Peyer's patch (tissue), 4 donors: ENCODE results near the gene ZNG1E. TPM values are rescaled to one million over a fixed set of nuclear protein-coding genes. Genes with fewer than 3 reads are reported as not detected.
"Not testable (repeated sequence)": the region's sequence is repeated elsewhere in the genome, so short reads cannot be mapped to it uniquely, and the experiment has no call there.

Experiments used
- DNase-seq, 3 donors: peaks; one replicate each; pipeline ENCODE4 v3.0.0-alpha.2; 2017 to 2019
- H3K27ac ChIP-seq, 4 donors: fragments of 200-600 bp; sonication (generic); one replicate each; pipeline ENCODE4 v1.5.1; 2016 to 2019
- H3K27me3 ChIP-seq, 2 donors: fragments of 200-600 bp; sonication (generic); one replicate each; pipeline ENCODE4 v1.5.1; 2019
- H3K36me3 ChIP-seq, 3 donors: fragments of 200-600 bp; sonication (generic); one replicate each; pipeline ENCODE4 v1.5.1; 2016 to 2019
- H3K4me1 ChIP-seq, 4 donors: fragments of 200-600 bp; sonication (generic); one replicate each; pipeline ENCODE4 v1.5.1; 2016 to 2019
- H3K4me3 ChIP-seq, 4 donors: fragments of 200-600 bp; sonication (generic); 1 replicate in 3 of 4; 2 replicates in 1 of 4; pipeline ENCODE4 v1.5.1; 2016 to 2019; ENCODE audit warnings: mild to moderate bottlenecking in 1 of 4
- H3K9me3 ChIP-seq, 4 donors: fragments of 200-600 bp; sonication (generic); one replicate each; pipeline ENCODE4 v1.5.1; 2016 to 2019; ENCODE audit warnings: mild to moderate bottlenecking in 1 of 4
- CTCF ChIP-seq, 6 experiments: fragments of 450-650 bp in 4 of 6; fragments of 200-600 bp in 2 of 6; sonication (generic) in 1 of 6; IDR thresholded peaks; one replicate each; pipeline ENCODE4 v1.5.1; 2017 to 2019; ENCODE audit warnings: antibody characterized with exemption in 6 of 6, mild to moderate bottlenecking in 3 of 6, moderate library complexity in 1 of 6
- POLR2A ChIP-seq, 2 donors: fragments of 450-650 bp; IDR thresholded peaks; one replicate each; pipeline ENCODE4 v1.5.1; 2017; ENCODE audit warnings: antibody characterized with exemption in 2 of 2, mild to moderate bottlenecking in 2 of 2, moderate library complexity in 2 of 2
- total RNA-seq, 4 donors: library from RNA; depleted of rRNA; stranded (reverse); fragments of >200 nt; gene quantifications; one replicate each; pipeline ENCODE4 v1.1.0, GENCODE V29; 2016

Gene ZNG1E
- total RNA-seq = 10 to 100 TPM; 44.6 to 88.1 (median 68.3) TPM

DNA sequence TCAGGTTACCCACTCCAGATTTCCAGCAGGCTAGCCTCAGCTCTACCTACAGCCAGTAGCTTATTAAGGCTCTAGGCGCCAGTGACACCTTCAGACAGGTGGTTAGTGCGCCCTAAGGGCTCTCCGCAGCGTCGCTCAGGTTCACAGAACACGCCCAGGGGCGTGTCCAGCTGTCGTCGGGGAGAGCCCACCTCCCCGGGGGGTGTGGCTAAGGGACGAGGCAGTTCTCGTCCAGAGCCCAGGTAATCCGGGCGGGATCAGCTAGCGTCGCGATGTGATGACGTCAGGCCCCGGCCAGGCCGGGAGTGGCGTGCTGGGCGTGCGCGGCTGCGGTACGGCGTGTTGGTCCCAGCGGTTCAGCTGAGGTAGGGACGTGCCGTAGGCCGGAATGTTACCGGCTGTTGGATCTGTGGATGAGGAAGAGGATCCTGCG lies at the start of gene ZNG1E:
Gene ZNG1E, plus strand, starts transcription at position 340 of the 433 bp plus-strand sequence. Its CDS starts 49 bp downstream, at position 389.
- not testable (repeated sequence) for H3K27me3 ChIP-seq, H3K9me3 ChIP-seq, H3K4me1 ChIP-seq, H3K36me3 ChIP-seq
- peak within 1 kb of the TSS; percentile 36 to 50 (median 40) for H3K4me3 ChIP-seq
- peak within 1 kb of the TSS; percentile 63 to 82 (median 66) for H3K27ac ChIP-seq
- peak; percentile 60 to 91 (median 62) for DNase-seq

GRCh38 chr9:65673579-65673978 lies 2.1 kb upstream of the ZNG1E start:
- not testable (repeated sequence) for H3K36me3 ChIP-seq, H3K9me3 ChIP-seq, H3K4me3 ChIP-seq, H3K27me3 ChIP-seq, H3K27ac ChIP-seq, H3K4me1 ChIP-seq, DNase-seq

DNA sequence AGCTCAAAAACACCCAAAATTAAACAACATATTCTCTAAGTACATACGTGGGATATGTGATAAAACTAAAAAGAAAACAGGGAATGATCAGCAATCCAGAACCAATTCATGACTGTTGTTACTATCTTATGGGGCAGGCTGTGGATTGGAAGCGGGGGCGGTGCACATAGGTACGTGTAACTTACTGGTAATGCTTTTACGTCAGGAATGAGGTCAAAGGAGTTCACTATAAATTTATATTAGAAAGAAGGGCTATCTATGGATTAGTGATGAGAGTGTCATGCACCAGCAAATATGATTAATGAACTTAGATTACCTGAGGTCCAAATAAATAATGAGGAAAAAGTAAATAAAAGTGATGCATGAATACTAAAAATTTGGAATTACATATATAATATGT lies 710 bp upstream of the ZNG1E start:
- H3K9me3 ChIP-seq, H3K4me3 ChIP-seq, H3K27me3 ChIP-seq, H3K4me1 ChIP-seq, H3K27ac ChIP-seq, H3K36me3 ChIP-seq: not testable (repeated sequence)
- peak in 2 of 3 donors; percentile 17 to 42 for DNase-seq

- peak overlapping the region; percentile 41 to 75 (median 54) for H3K27ac ChIP-seq
- H3K4me3 ChIP-seq = peak overlapping the region in 2 of 4 donors; percentile 34 to 41
- peak in 1 of 2 donors; percentile 35 for TF ChIP-seq POLR2A (IDR thresholded peaks at IDR 0.05)
- DNase-seq = peak in 2 of 3 donors; percentile 28 to 79
- not testable (repeated sequence) for H3K27me3 ChIP-seq, H3K4me1 ChIP-seq, H3K36me3 ChIP-seq, H3K9me3 ChIP-seq
Measured at GRCh38 chr9:65676389-65676788, 661 bp downstream of the ZNG1E start.

DNA sequence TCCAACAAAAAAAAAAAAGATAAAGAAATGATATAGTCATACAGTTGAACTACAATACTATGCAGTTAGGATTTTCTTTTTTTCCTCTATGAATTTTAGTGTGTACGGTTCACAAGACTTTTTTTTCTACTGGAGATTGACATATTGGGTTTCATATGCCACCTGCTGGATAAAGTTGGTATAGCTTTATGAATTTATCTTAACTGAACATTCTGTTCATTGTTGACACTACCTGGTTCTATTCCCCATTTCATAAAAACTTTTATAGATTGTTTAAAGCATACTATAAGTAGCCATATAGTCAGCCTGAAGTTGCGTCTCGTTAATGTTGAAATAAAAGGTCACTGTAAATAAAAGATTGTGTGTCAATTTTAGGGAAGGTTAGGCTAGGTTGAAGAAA lies 2.8 kb downstream of the ZNG1E start:
- DNase-seq, H3K4me1 ChIP-seq, H3K27me3 ChIP-seq, H3K27ac ChIP-seq, H3K36me3 ChIP-seq, H3K4me3 ChIP-seq, H3K9me3 ChIP-seq: not testable (repeated sequence)
- peak in 1 of 6 experiments; percentile 12 for TF ChIP-seq CTCF (IDR thresholded peaks at IDR 0.05)

- H3K9me3 ChIP-seq, DNase-seq, H3K4me3 ChIP-seq: not testable (repeated sequence)
Measured at GRCh38 chr9:65703550-65703949, 27.8 kb downstream of the ZNG1E start.

DNA sequence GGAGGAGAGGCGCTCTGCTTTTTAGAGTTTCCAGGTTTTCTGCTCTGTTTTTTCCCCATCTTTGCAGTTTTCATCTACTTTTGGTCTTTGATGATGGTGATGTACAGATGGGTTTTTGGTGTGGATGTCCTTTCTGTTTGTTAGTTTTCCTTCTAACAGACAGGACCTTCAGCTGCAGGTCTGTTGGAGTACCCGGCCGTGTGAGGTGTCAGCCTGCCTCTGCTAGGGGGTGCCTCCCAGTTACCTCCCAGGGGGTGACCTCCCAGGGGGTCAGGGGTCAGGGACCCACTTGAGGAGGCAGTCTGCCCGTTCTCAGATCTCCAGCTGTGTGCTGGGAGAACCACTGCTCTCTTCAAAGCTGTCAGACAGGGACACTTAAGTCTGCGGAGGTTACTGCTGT lies 38.7 kb downstream of the ZNG1E start:
- not testable (repeated sequence) for H3K27ac ChIP-seq, H3K9me3 ChIP-seq, H3K4me3 ChIP-seq, H3K27me3 ChIP-seq, H3K4me1 ChIP-seq, H3K36me3 ChIP-seq, DNase-seq

More at GRCh38 chr9:65703550-65703949, 27.8 kb downstream of the ZNG1E start:
- H3K27me3 ChIP-seq, H3K27ac ChIP-seq, H3K4me1 ChIP-seq, H3K36me3 ChIP-seq: not testable (repeated sequence)

DNA sequence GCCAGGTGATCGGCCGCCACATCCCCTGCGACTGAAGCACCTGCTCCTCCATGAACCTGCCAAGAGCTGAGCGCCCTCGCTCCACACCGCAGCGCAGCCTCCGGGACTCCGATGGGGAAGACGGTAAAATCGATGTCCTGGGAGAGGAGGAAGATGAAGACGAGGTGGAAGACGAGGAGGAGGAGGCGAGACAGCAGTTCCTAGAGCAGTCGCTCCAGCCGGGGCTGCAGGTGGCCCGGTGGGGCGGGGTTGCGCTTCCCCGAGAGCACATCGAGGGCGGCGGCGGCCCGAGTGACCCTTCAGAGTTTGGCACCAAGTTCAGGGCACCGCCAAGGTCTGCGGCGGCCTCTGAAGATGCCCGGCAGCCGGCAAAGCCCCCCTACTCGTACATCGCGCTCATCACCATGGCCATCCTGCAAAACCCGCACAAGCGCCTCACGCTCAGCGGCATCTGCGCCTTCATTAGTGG lies 61.4 kb downstream of the ZNG1E start, which contains the start of gene FOXD4L4:
Gene FOXD4L4, plus strand, starts transcription at position 51 of the 469 bp plus-strand sequence. Its CDS starts 0 bp downstream, at position 51.
- H3K4me1 ChIP-seq, H3K4me3 ChIP-seq, H3K36me3 ChIP-seq, H3K9me3 ChIP-seq, H3K27ac ChIP-seq, DNase-seq, H3K27me3 ChIP-seq: not testable (repeated sequence)

DNA sequence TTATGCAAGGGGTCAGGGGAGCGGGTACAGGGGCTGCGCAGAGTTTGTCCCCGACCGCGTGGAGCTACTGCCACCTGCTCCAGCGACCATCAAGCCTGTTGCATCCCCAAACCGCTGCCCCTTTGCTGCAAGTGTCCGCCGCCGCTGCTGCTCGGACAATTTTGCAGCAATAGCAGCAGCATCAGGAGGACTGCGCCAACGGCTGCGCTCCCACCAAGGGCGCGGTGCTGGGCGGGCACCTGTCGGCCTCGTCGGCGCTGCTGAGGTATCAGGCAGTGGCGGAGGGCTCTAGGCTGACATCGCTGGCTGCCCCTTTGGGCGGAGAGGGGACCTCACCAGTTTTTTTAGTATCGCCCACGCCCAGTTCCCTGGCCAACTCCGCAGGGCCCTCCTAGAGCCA lies 62.4 kb downstream of the ZNG1E start:
- H3K27me3 ChIP-seq, H3K4me1 ChIP-seq, DNase-seq, H3K4me3 ChIP-seq, H3K27ac ChIP-seq, H3K36me3 ChIP-seq, H3K9me3 ChIP-seq: not testable (repeated sequence)

Other genes with a start within 250 kb of the ZNG1E start
- under 1 TPM in 2 of 4 donors, not detected in 2; 0.67 to 0.88 TPM for gene FOXD4L4, start 61.2 kb downstream of the ZNG1E start, total RNA-seq